ENCODE measurements around the gene SVEP1. TPM values are rescaled to one million over a fixed set of nuclear protein-coding genes. Genes with fewer than 3 reads are reported as not detected.

Gene SVEP1
- total and polyA plus RNA-seq, 2 experiments from 2014 or later, result 5.3 to 14.6 TPM

DNA sequence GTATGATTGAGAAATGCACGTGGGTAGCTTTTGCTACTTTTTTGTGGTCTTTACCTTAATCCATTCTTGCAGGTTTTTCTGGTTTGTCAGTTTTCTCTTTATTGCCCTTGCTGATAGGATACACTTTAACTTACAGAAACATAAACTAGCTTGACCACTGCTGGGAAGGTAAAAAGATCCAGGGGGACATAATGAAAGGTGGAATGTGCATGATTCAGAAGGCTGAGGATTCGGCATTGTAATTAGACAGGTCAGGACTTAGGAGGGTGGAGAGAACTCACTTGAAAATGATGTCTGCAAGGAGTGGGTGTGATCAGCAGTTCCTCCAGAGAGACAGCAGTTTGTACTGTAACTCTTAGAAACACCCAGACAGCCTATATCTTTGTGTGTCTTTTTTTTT is 222.0 kb downstream of the SVEP1 start:
- no peak for DNase-seq (ENCODE audit: low spot score)
- H3K9me2 ChIP-seq (replicated peaks; ENCODE audit: insufficient read depth), result no peaks in the 10 kb centered on the region
- no peaks in the 10 kb centered on the region for H3K4me1 ChIP-seq (ENCODE audit: insufficient read depth)
- no peaks in the 10 kb centered on the region for H3K9me3 ChIP-seq (ENCODE audit: low read depth)
- TF ChIP-seq, protein P1, sequence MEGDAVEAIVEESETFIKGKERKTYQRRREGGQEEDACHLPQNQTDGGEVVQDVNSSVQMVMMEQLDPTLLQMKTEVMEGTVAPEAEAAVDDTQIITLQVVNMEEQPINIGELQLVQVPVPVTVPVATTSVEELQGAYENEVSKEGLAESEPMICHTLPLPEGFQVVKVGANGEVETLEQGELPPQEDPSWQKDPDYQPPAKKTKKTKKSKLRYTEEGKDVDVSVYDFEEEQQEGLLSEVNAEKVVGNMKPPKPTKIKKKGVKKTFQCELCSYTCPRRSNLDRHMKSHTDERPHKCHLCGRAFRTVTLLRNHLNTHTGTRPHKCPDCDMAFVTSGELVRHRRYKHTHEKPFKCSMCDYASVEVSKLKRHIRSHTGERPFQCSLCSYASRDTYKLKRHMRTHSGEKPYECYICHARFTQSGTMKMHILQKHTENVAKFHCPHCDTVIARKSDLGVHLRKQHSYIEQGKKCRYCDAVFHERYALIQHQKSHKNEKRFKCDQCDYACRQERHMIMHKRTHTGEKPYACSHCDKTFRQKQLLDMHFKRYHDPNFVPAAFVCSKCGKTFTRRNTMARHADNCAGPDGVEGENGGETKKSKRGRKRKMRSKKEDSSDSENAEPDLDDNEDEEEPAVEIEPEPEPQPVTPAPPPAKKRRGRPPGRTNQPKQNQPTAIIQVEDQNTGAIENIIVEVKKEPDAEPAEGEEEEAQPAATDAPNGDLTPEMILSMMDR (IDR thresholded peaks at IDR 0.05; ENCODE audit: poor library complexity), result no peak
- TF ChIP-seq EZH2phosphoT487 (IDR thresholded peaks at IDR 0.05; ENCODE audit: low read depth, severe bottlenecking, unreplicated experiment) (no peak), EZH2 (IDR thresholded peaks at IDR 0.05; ENCODE audit: borderline replicate concordance) (no peak)
- H3K4me3 ChIP-seq, result no peak overlapping the region
- no peaks in the 10 kb centered on the region for H3K36me3 ChIP-seq (replicated peaks; ENCODE audit: insufficient read depth, low read depth)
- no peaks in the 10 kb centered on the region for H3K27me3 ChIP-seq
- H2AFZ ChIP-seq, result no peak overlapping the region
- H3K79me2 ChIP-seq, result no peaks in the 10 kb centered on the region
- no peaks in the 10 kb centered on the region for H4K20me1 ChIP-seq (ENCODE audit: insufficient read depth, poor library complexity, severe bottlenecking)
- no peak overlapping the region for H3K27ac ChIP-seq
- 44% methylated on average over 2 of the region's 2 CpGs for WGBS (ENCODE audit: low lambda C conversion rate, missing lambda C conversion rate)
- H3K4me2 ChIP-seq, result no peak overlapping the region

DNA sequence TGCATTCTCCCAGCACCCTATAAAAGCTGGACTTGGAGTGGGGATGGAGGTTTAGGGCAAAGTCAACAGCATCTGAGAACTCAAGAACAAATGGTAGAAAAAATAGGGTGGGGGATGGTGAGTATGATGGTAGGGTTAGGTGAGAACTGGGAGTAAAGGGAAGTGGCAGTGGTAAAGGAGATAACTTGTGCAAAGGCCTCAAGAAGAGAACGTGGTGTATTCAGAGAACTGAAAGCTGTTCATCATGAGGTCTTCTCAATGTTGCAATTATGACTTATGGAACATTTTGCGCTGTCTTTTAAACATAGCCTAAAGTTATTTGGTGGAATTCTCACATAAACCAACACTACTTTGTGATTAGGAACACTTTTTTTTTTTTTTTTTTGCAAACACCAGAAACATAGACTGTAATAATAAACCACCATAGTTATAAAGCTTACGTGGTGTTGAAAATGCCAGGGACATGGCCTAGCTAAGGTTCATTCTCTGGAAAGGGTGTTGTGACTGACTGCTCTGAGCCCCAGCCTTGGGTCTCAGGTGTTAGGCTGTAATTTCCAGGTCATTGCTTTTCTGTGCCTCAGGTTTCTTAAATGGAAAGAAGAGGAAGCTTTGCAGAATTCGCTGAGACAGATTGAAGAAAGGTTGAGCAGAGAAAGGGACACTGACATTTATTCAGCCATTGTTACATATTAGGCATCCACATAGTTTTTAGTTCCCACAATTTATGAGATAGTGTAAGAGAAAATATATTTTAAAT is 222.7 kb downstream of the SVEP1 start:
- Histone ChIP-seq H4K20me1 (ENCODE audit: insufficient read depth, poor library complexity, severe bottlenecking) (no peaks in the 10 kb centered on the region), H3K79me2 (no peaks in the 10 kb centered on the region), H3K4me2 (no peak overlapping the region), H3K9me2 (replicated peaks; ENCODE audit: insufficient read depth) (no peaks in the 10 kb centered on the region), H3K27ac (no peak overlapping the region), H3K4me1 (ENCODE audit: insufficient read depth) (no peaks in the 10 kb centered on the region), H3K36me3 (replicated peaks; ENCODE audit: insufficient read depth, low read depth) (no peaks in the 10 kb centered on the region), H3K4me3 (no peak overlapping the region), H2AFZ (no peak overlapping the region), H3K9me3 (ENCODE audit: low read depth) (no peaks in the 10 kb centered on the region), H3K27me3 (no peaks in the 10 kb centered on the region)
- TF ChIP-seq EZH2 (IDR thresholded peaks at IDR 0.05; ENCODE audit: borderline replicate concordance), result no peak
- TF ChIP-seq, protein P1 (IDR thresholded peaks at IDR 0.05; ENCODE audit: poor library complexity), result no peak
- TF ChIP-seq EZH2phosphoT487 (IDR thresholded peaks at IDR 0.05; ENCODE audit: low read depth, severe bottlenecking, unreplicated experiment), result no peak
- WGBS (ENCODE audit: low lambda C conversion rate, missing lambda C conversion rate), result 87% methylated on average over 4 of the region's 4 CpGs
- DNase-seq (ENCODE audit: low spot score), result no peak

DNA sequence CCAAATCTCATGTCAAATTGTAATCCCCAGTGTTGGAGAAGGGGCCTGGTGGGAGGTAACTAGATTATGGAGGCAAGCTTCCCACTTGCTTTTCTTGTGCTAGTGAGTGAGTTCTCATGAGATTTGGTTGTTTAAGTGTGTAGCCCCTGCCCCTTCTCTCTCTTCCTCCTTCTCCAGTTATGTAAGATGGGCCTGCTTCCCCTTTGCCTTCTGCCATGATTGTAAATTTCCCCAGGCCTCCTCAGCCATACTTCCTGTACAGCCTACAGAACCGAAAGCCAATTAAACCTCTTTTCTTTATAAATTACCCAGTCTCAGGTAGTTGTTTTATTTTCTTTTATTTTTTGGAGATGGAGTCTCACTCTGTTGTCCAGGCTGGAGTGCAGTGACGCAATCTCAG is 223.6 kb downstream of the SVEP1 start:
- H3K9me3 ChIP-seq (ENCODE audit: low read depth), result no peaks in the 10 kb centered on the region
- no peaks in the 10 kb centered on the region for H4K20me1 ChIP-seq (ENCODE audit: insufficient read depth, poor library complexity, severe bottlenecking)
- TF ChIP-seq, protein P1 (IDR thresholded peaks at IDR 0.05; ENCODE audit: poor library complexity), result no peak
- TF ChIP-seq EZH2phosphoT487 (IDR thresholded peaks at IDR 0.05; ENCODE audit: low read depth, severe bottlenecking, unreplicated experiment) (no peak), EZH2 (IDR thresholded peaks at IDR 0.05; ENCODE audit: borderline replicate concordance) (no peak)
- no peaks in the 10 kb centered on the region for H3K4me1 ChIP-seq (ENCODE audit: insufficient read depth)
- no peak overlapping the region for H3K4me3 ChIP-seq
- no peaks in the 10 kb centered on the region for H3K9me2 ChIP-seq (replicated peaks; ENCODE audit: insufficient read depth)
- 94% methylated on average over 2 of the region's 2 CpGs for WGBS (ENCODE audit: low lambda C conversion rate, missing lambda C conversion rate)
- no peak for DNase-seq (ENCODE audit: low spot score)
- no peak overlapping the region for H3K4me2 ChIP-seq
- no peak overlapping the region for H2AFZ ChIP-seq
- no peaks in the 10 kb centered on the region for H3K36me3 ChIP-seq (replicated peaks; ENCODE audit: insufficient read depth, low read depth)
- no peak overlapping the region for H3K27ac ChIP-seq
- no peaks in the 10 kb centered on the region for H3K27me3 ChIP-seq
- no peaks in the 10 kb centered on the region for H3K79me2 ChIP-seq

All from hepatocyte (in vitro differentiated cells).